Gastroesophageal sphincter (tissue), 3 donors: ENCODE measurements around the gene SOX10.

ENCODE experiments used
- EP300 ChIP-seq: sonication (generic); formaldehyde crosslinking; IDR thresholded peaks from one replicate; pipeline ENCODE4 v1.6.1; 2017; ENCODE audit warnings: antibody characterized with exemption, mild to moderate bottlenecking
- TF ChIP-seq, protein P1 (sequence below), 4 experiments: fragments of 200-600 bp in 2 of 4; fragments of 450-650 bp in 2 of 4; sonication (generic) in 1 of 4; IDR thresholded peaks; one replicate each; pipeline ENCODE4 v1.5.1; 2017 to 2019; ENCODE audit warnings: antibody characterized with exemption in 4 of 4, mild to moderate bottlenecking in 2 of 4, moderate library complexity in 2 of 4

DNA sequence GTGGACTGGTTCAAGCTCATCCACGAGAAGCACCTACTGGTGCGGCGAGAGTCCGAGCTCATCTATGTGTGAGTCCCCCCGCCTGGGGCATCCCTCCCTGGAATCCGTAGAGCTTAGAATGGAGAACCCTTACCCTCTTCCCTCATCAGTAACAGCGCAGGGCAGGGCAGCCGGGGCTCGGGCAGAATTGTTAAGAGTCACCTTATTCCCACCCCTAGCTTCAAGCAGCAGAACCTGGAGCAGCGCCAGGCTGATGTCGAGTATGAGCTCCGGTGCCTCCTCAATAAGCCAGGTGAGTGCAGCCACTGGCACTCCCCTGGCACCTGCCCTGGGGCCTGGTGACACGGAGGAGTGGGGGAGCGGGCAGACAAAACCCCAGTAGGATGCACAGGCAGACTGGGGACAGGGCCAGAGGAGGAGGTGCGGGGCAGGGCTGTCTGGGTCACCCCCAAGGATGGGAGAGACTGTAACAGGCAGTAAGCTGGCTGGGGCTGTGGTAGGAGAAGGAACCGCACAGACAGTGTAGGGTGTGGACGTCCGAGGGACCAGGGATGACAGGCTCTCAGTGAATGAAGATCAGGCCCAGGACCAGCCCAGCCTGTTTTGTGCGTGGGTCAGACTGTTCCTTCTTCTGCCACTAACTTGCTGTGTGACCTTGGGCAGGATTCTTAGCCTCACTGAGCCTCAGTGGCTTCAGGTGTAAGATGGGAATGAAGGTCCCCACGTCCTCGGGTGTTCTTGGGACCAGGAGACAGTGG, 51.4 kb downstream of the SOX10 start:
- TF ChIP-seq, protein P1, sequence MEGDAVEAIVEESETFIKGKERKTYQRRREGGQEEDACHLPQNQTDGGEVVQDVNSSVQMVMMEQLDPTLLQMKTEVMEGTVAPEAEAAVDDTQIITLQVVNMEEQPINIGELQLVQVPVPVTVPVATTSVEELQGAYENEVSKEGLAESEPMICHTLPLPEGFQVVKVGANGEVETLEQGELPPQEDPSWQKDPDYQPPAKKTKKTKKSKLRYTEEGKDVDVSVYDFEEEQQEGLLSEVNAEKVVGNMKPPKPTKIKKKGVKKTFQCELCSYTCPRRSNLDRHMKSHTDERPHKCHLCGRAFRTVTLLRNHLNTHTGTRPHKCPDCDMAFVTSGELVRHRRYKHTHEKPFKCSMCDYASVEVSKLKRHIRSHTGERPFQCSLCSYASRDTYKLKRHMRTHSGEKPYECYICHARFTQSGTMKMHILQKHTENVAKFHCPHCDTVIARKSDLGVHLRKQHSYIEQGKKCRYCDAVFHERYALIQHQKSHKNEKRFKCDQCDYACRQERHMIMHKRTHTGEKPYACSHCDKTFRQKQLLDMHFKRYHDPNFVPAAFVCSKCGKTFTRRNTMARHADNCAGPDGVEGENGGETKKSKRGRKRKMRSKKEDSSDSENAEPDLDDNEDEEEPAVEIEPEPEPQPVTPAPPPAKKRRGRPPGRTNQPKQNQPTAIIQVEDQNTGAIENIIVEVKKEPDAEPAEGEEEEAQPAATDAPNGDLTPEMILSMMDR (IDR thresholded peaks at IDR 0.05) = no peak
- TF ChIP-seq EP300 = no peak
